Measurements from ENCODE around the gene C11orf16.

DNA sequence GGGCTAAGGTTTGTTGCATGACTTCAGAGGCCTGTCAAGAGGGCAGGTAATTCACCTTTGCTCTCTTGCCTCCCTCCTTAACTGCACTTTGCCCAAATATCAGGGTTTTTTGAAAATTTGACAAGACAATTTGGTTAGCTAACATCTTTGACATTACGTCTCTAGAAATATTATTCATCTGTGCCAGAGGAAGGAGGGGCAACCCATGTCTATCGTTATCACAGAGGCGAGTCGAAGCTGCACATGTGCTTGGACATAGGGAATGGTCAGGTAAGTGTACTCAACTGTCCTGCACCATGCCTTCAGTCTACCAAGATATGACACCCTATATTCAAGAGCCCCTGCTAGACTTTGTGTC, 18.1 kb downstream of the C11orf16 start:
- TF ChIP-seq, protein P1, sequence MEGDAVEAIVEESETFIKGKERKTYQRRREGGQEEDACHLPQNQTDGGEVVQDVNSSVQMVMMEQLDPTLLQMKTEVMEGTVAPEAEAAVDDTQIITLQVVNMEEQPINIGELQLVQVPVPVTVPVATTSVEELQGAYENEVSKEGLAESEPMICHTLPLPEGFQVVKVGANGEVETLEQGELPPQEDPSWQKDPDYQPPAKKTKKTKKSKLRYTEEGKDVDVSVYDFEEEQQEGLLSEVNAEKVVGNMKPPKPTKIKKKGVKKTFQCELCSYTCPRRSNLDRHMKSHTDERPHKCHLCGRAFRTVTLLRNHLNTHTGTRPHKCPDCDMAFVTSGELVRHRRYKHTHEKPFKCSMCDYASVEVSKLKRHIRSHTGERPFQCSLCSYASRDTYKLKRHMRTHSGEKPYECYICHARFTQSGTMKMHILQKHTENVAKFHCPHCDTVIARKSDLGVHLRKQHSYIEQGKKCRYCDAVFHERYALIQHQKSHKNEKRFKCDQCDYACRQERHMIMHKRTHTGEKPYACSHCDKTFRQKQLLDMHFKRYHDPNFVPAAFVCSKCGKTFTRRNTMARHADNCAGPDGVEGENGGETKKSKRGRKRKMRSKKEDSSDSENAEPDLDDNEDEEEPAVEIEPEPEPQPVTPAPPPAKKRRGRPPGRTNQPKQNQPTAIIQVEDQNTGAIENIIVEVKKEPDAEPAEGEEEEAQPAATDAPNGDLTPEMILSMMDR (IDR thresholded peaks at IDR 0.05; ENCODE audit: low read length) = no peak; the same call in 1 of the 2 replicates
- no peak for TF ChIP-seq EZH2 (optimal IDR thresholded peaks at IDR 0.05; ENCODE audit: low read depth, low read length)
